ENCODE measurements around the gene PBX1. TPM values are rescaled to one million over a fixed set of nuclear protein-coding genes. Genes with fewer than 3 reads are reported as not detected.

The PBX1 gene
- total and polyA plus RNA-seq, 2 experiments from 2014 or later = 40.0 to 104 TPM

GRCh38 chr1:164693564-164694359 is 134.8 kb downstream of the PBX1 start:
- Histone ChIP-seq H3K4me1 (ENCODE audit: insufficient read depth) (peaks cover 26% of the 10 kb centered on the region), H3K4me3 (no peak overlapping the region), H3K79me2 (replicated peaks; ENCODE audit: insufficient read depth) (peaks cover 83% of the 10 kb centered on the region), H3K4me2 (no peak overlapping the region), H3K27ac (ENCODE audit: low read depth) (no peak overlapping the region), H3K36me3 (ENCODE audit: insufficient read depth) (no peaks in the 10 kb centered on the region), H3F3A (replicated peaks; ENCODE audit: low read depth) (no peaks in the 10 kb centered on the region), H3K27me3 (ENCODE audit: insufficient read depth) (no peaks in the 10 kb centered on the region), H3K9me2 (ENCODE audit: insufficient read depth) (no peaks in the 10 kb centered on the region), H4K20me1 (replicated peaks; ENCODE audit: insufficient read depth) (peaks cover 8% of the 10 kb centered on the region; the same call in 1 of the 2 replicates), H2AFZ (no peak overlapping the region)
- ATAC-seq = no peak
- Mint-ChIP-seq H3K9me3 (no peaks in the 10 kb centered on the region; the same call in 2 of the 3 replicates), H3K4me3 (no peak overlapping the region), H3K27me3 (ENCODE audit: insufficient read depth, low read depth, poor library complexity) (peaks cover 3% of the 10 kb centered on the region), H3K4me1 (peaks cover 36% of the 10 kb centered on the region; the same call in 2 of the 3 replicates), H3K36me3 (ENCODE audit: low read depth) (no peaks in the 10 kb centered on the region), H3K27ac (no peak overlapping the region)
- no peak for DNase-seq (ENCODE audit: low spot score)
- no peak for TF ChIP-seq ZNF114 (CRISPR knock-in tag; IDR thresholded peaks at IDR 0.05)
- TF ChIP-seq REST (IDR thresholded peaks at IDR 0.05; ENCODE audit: unreplicated experiment) = no peak
- TF ChIP-seq CREB1 (CRISPR knock-in tag; IDR thresholded peaks at IDR 0.05; ENCODE audit: low read depth) = no peak
- no peak for TF ChIP-seq EZH2phosphoT487 (IDR thresholded peaks at IDR 0.05; ENCODE audit: unreplicated experiment)
- TF ChIP-seq, protein P1, sequence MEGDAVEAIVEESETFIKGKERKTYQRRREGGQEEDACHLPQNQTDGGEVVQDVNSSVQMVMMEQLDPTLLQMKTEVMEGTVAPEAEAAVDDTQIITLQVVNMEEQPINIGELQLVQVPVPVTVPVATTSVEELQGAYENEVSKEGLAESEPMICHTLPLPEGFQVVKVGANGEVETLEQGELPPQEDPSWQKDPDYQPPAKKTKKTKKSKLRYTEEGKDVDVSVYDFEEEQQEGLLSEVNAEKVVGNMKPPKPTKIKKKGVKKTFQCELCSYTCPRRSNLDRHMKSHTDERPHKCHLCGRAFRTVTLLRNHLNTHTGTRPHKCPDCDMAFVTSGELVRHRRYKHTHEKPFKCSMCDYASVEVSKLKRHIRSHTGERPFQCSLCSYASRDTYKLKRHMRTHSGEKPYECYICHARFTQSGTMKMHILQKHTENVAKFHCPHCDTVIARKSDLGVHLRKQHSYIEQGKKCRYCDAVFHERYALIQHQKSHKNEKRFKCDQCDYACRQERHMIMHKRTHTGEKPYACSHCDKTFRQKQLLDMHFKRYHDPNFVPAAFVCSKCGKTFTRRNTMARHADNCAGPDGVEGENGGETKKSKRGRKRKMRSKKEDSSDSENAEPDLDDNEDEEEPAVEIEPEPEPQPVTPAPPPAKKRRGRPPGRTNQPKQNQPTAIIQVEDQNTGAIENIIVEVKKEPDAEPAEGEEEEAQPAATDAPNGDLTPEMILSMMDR (conservative IDR thresholded peaks at IDR 0.05; ENCODE audit: low read depth in 2 of 2) = no peak
- TF ChIP-seq EZH2 (IDR thresholded peaks at IDR 0.05; ENCODE audit: low read depth, unreplicated experiment) = no peak
- TF ChIP-seq NANOG (IDR thresholded peaks at IDR 0.05; ENCODE audit: borderline replicate concordance) = no peak
- no peak for TF ChIP-seq STAT1 (IDR thresholded peaks at IDR 0.05; ENCODE audit: unreplicated experiment)
- TF ChIP-seq, protein P2, sequence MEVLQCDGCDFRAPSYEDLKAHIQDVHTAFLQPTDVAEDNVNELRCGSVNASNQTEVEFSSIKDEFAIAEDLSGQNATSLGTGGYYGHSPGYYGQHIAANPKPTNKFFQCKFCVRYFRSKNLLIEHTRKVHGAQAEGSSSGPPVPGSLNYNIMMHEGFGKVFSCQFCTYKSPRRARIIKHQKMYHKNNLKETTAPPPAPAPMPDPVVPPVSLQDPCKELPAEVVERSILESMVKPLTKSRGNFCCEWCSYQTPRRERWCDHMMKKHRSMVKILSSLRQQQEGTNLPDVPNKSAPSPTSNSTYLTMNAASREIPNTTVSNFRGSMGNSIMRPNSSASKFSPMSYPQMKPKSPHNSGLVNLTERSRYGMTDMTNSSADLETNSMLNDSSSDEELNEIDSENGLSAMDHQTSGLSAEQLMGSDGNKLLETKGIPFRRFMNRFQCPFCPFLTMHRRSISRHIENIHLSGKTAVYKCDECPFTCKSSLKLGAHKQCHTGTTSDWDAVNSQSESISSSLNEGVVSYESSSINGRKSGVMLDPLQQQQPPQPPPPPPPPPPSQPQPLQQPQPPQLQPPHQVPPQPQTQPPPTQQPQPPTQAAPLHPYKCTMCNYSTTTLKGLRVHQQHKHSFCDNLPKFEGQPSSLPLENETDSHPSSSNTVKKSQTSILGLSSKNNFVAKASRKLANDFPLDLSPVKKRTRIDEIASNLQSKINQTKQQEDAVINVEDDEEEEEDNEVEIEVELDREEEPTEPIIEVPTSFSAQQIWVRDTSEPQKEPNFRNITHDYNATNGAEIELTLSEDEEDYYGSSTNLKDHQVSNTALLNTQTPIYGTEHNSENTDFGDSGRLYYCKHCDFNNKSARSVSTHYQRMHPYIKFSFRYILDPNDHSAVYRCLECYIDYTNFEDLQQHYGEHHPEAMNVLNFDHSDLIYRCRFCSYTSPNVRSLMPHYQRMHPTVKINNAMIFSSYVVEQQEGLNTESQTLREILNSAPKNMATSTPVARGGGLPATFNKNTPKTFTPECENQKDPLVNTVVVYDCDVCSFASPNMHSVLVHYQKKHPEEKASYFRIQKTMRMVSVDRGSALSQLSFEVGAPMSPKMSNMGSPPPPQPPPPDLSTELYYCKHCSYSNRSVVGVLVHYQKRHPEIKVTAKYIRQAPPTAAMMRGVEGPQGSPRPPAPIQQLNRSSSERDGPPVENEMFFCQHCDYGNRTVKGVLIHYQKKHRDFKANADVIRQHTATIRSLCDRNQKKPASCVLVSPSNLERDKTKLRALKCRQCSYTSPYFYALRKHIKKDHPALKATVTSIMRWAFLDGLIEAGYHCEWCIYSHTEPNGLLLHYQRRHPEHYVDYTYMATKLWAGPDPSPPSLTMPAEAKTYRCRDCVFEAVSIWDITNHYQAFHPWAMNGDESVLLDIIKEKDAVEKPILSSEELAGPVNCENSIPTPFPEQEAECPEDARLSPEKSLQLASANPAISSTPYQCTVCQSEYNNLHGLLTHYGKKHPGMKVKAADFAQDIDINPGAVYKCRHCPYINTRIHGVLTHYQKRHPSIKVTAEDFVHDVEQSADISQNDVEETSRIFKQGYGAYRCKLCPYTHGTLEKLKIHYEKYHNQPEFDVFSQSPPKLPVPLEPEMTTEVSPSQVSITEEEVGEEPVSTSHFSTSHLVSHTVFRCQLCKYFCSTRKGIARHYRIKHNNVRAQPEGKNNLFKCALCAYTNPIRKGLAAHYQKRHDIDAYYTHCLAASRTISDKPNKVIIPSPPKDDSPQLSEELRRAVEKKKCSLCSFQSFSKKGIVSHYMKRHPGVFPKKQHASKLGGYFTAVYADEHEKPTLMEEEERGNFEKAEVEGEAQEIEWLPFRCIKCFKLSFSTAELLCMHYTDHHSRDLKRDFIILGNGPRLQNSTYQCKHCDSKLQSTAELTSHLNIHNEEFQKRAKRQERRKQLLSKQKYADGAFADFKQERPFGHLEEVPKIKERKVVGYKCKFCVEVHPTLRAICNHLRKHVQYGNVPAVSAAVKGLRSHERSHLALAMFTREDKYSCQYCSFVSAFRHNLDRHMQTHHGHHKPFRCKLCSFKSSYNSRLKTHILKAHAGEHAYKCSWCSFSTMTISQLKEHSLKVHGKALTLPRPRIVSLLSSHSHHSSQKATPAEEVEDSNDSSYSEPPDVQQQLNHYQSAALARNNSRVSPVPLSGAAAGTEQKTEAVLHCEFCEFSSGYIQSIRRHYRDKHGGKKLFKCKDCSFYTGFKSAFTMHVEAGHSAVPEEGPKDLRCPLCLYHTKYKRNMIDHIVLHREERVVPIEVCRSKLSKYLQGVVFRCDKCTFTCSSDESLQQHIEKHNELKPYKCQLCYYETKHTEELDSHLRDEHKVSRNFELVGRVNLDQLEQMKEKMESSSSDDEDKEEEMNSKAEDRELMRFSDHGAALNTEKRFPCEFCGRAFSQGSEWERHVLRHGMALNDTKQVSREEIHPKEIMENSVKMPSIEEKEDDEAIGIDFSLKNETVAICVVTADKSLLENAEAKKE (CRISPR knock-in tag; IDR thresholded peaks at IDR 0.05) = no peak

All from GM23338 (cell line).